Fibroblast of the aortic adventitia (primary cell): Measurements from ENCODE around the gene NUPR1. TPM values are rescaled to one million over a fixed set of nuclear protein-coding genes. Genes with fewer than 3 reads are reported as not detected.
"Not testable (repeated sequence)": the region's sequence is repeated elsewhere in the genome, so short reads cannot be mapped to it uniquely, and the experiment has no call there.

Experiments used
- DNase-seq: peaks from one replicate; pipeline ENCODE4 v3.0.0-alpha.2; 2010; ENCODE audit warnings: low read depth
- H3K4me3 ChIP-seq: 2 replicates; pipeline ENCODE4 v1.5.1; 2011; ENCODE audit warnings: low read depth, mild to moderate bottlenecking, control low read depth, low read length, moderate library complexity
- total RNA-seq: library from RNA; depleted of rRNA; stranded (reverse); fragments of >200 nt; gene quantifications from 2 replicates; pipeline ENCODE4 v1.2.3, GENCODE V29; 2012; ENCODE audit warnings: low replicate concordance
- TF ChIP-seq, protein P1 (sequence below): IDR thresholded peaks from 2 replicates; pipeline ENCODE4 v1.5.1; 2011; ENCODE audit warnings: mild to moderate bottlenecking, low read length, control low read depth, inconsistent platforms; ENCODE audit not compliant: insufficient read depth

Gene NUPR1
- total RNA-seq, 1 donor, result 28.8 TPM

DNA sequence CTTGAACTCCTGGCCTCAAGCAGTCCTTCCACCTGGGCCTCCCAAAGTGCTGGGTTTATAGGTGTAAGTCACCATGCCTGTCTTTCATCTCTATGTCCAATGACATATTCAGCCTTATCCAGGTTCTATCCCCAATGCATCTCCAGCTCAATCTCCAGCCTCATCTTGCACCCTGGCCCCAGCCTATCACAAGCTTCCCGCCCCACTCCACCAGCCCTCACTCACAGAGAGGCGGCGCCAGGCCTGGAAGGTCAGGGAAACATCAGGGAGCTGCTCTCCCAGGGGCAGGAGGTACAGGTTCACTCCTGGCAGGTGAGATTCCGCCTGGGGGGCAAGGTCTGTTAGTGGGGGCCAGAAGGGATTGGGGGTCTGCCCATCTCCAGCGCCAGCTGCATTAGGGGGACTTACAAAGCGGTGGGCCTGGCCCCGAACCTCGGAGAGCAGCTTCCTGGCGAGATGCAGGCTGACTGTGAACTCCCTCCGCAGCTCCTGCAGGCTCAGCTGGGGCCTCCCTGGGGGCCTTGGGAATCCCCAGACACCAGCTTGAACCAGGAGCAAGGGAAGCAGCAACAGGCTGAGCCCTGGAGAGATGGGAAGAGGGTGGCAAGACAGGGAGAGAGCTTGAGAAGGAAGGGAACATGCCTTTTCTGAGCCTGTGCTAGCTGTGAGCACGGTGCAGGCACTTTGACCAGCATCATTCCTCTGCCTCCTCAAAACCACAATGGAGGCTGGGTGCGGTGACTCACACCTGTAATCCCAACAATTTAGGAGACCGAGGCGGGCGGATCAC is 35.1 kb downstream of the NUPR1 start:
- TF ChIP-seq, protein P1, sequence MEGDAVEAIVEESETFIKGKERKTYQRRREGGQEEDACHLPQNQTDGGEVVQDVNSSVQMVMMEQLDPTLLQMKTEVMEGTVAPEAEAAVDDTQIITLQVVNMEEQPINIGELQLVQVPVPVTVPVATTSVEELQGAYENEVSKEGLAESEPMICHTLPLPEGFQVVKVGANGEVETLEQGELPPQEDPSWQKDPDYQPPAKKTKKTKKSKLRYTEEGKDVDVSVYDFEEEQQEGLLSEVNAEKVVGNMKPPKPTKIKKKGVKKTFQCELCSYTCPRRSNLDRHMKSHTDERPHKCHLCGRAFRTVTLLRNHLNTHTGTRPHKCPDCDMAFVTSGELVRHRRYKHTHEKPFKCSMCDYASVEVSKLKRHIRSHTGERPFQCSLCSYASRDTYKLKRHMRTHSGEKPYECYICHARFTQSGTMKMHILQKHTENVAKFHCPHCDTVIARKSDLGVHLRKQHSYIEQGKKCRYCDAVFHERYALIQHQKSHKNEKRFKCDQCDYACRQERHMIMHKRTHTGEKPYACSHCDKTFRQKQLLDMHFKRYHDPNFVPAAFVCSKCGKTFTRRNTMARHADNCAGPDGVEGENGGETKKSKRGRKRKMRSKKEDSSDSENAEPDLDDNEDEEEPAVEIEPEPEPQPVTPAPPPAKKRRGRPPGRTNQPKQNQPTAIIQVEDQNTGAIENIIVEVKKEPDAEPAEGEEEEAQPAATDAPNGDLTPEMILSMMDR, result no peak
- H3K4me3 ChIP-seq, result no peak overlapping the region
- DNase-seq, result no peak

DNA sequence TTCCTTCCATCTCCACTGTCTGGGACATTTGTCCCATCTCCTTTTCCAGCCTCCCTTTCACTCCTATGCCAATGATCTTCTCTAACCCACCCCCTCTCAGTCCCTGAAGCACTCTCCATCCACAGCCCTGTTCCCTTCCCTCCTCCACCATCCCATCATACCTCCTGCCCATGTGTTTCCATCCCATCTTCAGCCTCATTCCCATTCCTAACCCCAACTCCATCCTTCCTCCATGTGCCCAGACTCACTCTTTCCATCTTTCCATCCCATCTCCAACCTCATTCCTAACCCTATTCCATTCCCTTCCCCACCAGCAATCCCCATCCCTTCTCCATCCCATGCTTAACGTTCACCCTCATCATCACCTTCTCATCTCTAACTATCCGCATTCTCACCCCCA is 36.5 kb downstream of the NUPR1 start:
- H3K4me3 ChIP-seq, result no peak overlapping the region
- DNase-seq, result no peak
- TF ChIP-seq, protein P1, result no peak

DNA sequence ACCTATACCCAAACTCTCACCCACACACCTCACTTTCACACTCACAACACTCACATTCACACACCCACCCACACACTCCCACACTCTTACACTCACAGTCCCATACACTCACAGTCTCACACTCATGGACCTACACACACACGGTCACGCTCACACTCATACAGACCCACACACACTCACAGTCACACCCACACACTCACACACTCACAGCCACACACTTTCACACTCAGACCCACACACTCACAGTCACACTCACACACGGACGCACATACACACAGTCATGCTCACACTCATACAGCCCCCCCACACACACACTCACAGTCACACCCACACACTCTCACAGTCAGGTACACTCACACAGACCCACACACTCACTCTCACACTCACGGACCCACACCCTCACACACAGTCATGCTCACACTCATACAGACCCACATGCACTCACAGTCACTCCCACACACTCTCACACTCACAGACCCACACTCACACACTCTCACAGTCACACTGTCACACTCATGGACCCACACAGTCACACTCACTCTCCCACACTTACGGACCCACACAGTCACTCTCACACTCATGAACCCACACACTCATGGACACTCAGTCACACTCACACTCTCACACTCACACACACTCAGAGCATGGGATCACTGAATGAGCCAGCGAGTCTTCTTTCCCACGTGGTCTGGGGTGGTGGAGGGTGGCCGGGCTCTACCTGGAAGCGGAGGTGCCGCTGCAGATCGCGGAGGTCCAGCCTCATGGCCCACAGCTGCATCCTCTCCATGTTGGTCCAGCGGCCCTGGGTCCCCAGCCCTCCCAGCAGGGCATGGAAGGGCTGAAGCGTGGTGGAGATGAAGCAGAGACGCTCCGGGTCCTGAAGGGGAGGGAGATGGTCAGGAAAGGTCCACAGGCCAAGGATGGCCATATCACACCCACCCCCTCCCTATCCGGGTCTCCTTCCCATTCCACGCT is 37.2 kb downstream of the NUPR1 start:
- TF ChIP-seq, protein P1, result no peak
- H3K4me3 ChIP-seq, result no peak overlapping the region
- DNase-seq, result no peak

DNA sequence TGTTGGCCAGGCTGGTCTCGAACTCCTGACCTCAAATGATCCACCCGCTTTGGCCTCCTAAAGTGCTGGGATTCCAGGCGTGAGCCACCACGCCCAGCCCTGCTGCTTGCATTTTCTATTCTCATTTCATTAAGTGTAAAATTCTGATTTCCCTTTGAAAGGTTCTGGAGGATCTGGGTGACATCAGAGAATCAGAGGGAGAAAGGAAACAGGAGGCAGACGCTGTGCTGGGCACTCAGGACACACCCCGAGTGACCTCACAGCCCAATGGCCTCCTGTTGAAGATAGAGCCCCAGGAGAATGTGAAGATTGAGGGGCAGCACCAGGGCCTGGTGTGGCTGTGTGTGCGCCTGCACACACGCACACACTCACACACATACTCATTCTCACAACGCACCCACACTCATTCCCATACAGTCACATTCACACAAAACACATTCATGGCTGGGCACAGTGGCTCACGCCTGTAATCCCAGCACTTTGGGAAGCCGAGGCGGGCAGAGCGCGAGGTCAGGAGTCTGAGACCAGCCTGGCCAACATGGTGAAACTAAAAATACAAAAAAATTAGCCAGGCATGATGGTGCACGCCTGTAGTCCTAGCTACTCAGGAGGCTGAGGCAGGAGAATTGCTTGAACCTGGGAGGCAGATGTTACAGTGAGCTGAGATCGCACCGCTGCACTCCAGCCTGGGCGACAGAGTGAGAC is 38.1 kb downstream of the NUPR1 start:
- not testable (repeated sequence) for DNase-seq, H3K4me3 ChIP-seq

DNA sequence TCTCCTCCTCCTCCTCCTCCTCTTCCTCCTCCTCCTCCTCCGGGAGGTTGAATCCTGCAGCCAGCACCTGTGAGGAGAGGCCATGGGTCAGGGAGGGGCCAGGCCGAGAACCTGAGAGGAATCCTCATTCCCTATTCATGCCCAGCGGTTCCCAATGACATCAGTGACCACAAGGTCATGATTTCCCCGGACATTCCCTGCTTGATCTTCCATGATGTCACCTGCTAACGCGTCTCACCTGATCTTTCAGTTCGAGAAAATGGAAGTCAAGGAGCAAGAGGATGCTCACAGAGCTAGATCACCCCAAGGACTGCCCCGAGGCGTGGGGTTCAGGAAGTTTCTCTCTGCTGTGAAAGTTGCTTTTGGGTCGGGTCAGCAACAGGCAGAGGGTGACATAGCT is 38.9 kb downstream of the NUPR1 start:
- DNase-seq, result no peak
- no peak overlapping the region for H3K4me3 ChIP-seq
- TF ChIP-seq, protein P1, result no peak

DNA sequence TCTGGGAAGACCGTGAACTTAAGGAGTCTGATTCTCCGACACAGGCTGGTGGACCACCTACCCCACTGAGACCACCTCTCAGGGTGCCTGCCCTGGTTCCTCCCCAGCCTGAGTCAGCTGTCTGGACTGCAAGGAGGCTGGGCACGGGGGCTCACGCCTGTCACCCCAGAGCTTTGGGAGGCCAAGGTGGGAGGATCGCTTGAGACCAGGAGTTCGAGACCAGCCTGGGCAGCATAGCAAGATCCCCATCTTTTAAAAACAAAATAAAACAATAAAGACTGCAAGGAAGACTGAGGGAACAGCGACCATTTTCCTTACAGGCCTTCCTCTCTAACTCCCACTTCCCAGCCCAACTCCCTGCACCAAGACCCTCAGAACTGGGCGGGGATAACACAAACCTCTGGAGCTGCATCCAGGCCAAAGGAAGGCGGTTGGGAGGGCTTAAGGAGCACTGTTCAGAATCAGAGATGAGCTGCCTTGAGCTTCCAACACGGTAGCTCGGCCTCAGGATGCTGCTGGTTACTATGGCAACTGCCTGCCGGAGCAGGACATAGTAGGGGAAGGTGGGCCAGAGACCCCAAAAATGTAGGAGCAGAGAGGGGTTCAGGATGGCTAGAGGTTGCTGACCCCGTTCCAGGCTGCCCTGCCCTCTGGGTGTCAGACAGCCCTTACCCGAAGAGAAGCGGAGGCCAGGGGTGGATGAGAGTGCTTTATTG is 40.0 kb downstream of the NUPR1 start:
- TF ChIP-seq, protein P1, result no peak
- H3K4me3 ChIP-seq, result no peak overlapping the region
- DNase-seq, result no peak
